GM18520 (cell line): ENCODE measurements around the gene REXO4.
A peak's percentile ranks its signal among the peaks of the same experiment; 100 is the strongest.

Source experiments
- ATAC-seq: cut with Tn5 transposase; IDR thresholded peaks from one replicate; pipeline ENCODE4 v1.9.1; 2021; ENCODE audit not compliant: unreplicated experiment

REXO4 gene

GRCh38 chr9:133370685-133371084 is 47.1 kb downstream of the REXO4 start:
- ATAC-seq: no peak

GRCh38 chr9:133369933-133370332 is 47.9 kb downstream of the REXO4 start:
- no peak for ATAC-seq

GRCh38 chr9:133369422-133369821 is 48.4 kb downstream of the REXO4 start:
- no peak for ATAC-seq

- ATAC-seq: no peak
Measured at GRCh38 chr9:133368249-133368881, 49.4 kb downstream of the REXO4 start.

GRCh38 chr9:133367778-133368177 is 50.0 kb downstream of the REXO4 start:
- no peak for ATAC-seq

GRCh38 chr9:133367221-133367620 is 50.6 kb downstream of the REXO4 start:
- no peak for ATAC-seq

GRCh38 chr9:133366435-133366834 is 51.4 kb downstream of the REXO4 start:
- no peak for ATAC-seq

- no peak for ATAC-seq
Measured at GRCh38 chr9:133362359-133363044, 55.3 kb downstream of the REXO4 start.

- ATAC-seq: no peak
Measured at GRCh38 chr9:133361507-133362092, 56.2 kb downstream of the REXO4 start.

GRCh38 chr9:133360400-133361393 is 57.1 kb downstream of the REXO4 start:
- no peak for ATAC-seq

- ATAC-seq: no peak
Measured at GRCh38 chr9:133359399-133360175, 58.2 kb downstream of the REXO4 start.

- no peak for ATAC-seq
Measured at GRCh38 chr9:133357656-133358055, 60.2 kb downstream of the REXO4 start.

GRCh38 chr9:133356391-133357091 is 61.3 kb downstream of the REXO4 start, which contains the start of the genes SURF1 and SURF2:
Gene SURF1 (minus strand): TSS chr9:133356487. CDS start chr9:133356453, 34 bp downstream.
Gene SURF2 (plus strand): TSS chr9:133356550. CDS start chr9:133356593, 43 bp downstream.
- ATAC-seq: peak; percentile 52
